Fibroblast of skin of right biceps (primary cell): Measurements from ENCODE around the gene LIMS1.
"Not testable (repeated sequence)": the region's sequence is repeated elsewhere in the genome, so short reads cannot be mapped to it uniquely, and the experiment has no call there.

ENCODE experiments used
- DNase-seq: peaks from one replicate; pipeline ENCODE4 v3.0.0-alpha.2; 2013

LIMS1 gene

GRCh38 chr2:108637304-108637669 is 103.0 kb downstream of the LIMS1 start:
- peak; percentile 72 for DNase-seq

GRCh38 chr2:108640731-108641130 is 106.5 kb downstream of the LIMS1 start:
- DNase-seq, result peak; percentile 90

- no peak for DNase-seq
Observed at GRCh38 chr2:108641756-108642155, 107.5 kb downstream of the LIMS1 start.

GRCh38 chr2:108643261-108643849 is 109.1 kb downstream of the LIMS1 start:
- no peak for DNase-seq

GRCh38 chr2:108643862-108644261 is 109.6 kb downstream of the LIMS1 start:
- DNase-seq, result not testable (repeated sequence)

GRCh38 chr2:108644446-108644845 is 110.2 kb downstream of the LIMS1 start:
- not testable (repeated sequence) for DNase-seq

- DNase-seq, result peak; percentile 40
Observed at GRCh38 chr2:108648796-108649195, 114.5 kb downstream of the LIMS1 start.

- not testable (repeated sequence) for DNase-seq
Observed at GRCh38 chr2:108650465-108650864, 116.2 kb downstream of the LIMS1 start.

- not testable (repeated sequence) for DNase-seq
Observed at GRCh38 chr2:108651468-108651867, 117.2 kb downstream of the LIMS1 start.

- DNase-seq, result peak; percentile 94
Observed at GRCh38 chr2:108652187-108652931, 118.1 kb downstream of the LIMS1 start.

- peak; percentile 54 for DNase-seq
Observed at GRCh38 chr2:108653425-108653824, 119.2 kb downstream of the LIMS1 start.

- peak; percentile 42 for DNase-seq
Observed at GRCh38 chr2:108653849-108654248, 119.6 kb downstream of the LIMS1 start.

- peak; percentile 80 for DNase-seq
Observed at GRCh38 chr2:108654521-108655125, 120.4 kb downstream of the LIMS1 start.

GRCh38 chr2:108655270-108655669 is 121.0 kb downstream of the LIMS1 start:
- not testable (repeated sequence) for DNase-seq

- not testable (repeated sequence) for DNase-seq
Observed at GRCh38 chr2:108656282-108656681, 122.0 kb downstream of the LIMS1 start.

- not testable (repeated sequence) for DNase-seq
Observed at GRCh38 chr2:108657517-108657916, 123.2 kb downstream of the LIMS1 start.

GRCh38 chr2:108658553-108658952 is 124.3 kb downstream of the LIMS1 start:
- not testable (repeated sequence) for DNase-seq

GRCh38 chr2:108661493-108661892 is 127.2 kb downstream of the LIMS1 start:
- DNase-seq, result not testable (repeated sequence)

- DNase-seq, result peak; percentile 88
Observed at GRCh38 chr2:108662207-108662612, 127.9 kb downstream of the LIMS1 start.

GRCh38 chr2:108663346-108663745 is 129.1 kb downstream of the LIMS1 start:
- DNase-seq, result peak; percentile 10

GRCh38 chr2:108664089-108664488 is 129.8 kb downstream of the LIMS1 start:
- not testable (repeated sequence) for DNase-seq

GRCh38 chr2:108664979-108665378 is 130.7 kb downstream of the LIMS1 start:
- not testable (repeated sequence) for DNase-seq

- not testable (repeated sequence) for DNase-seq
Observed at GRCh38 chr2:108665975-108666374, 131.7 kb downstream of the LIMS1 start.

GRCh38 chr2:108667140-108667539 is 132.9 kb downstream of the LIMS1 start:
- not testable (repeated sequence) for DNase-seq
